Lung (tissue), 12 donors: ENCODE data around the gene HOXB1. TPM values are rescaled to one million over a fixed set of nuclear protein-coding genes. Genes with fewer than 3 reads are reported as not detected.

ENCODE experiments used
- ATAC-seq: fragments of 200-7000 bp; cut with Tn5 transposase; one replicate; pipeline ENCODE4 v1.9.1; 2020; ENCODE audit warnings: moderate number of reproducible peaks; ENCODE audit not compliant: insufficient read depth, low FRiP score
- DNase-seq, 3 donors: peaks; one replicate each; pipeline ENCODE4 v3.0.0-alpha.2; 2013 to 2017
- H3K27ac ChIP-seq, 2 donors: one replicate each; pipeline ENCODE4 v1.5.1; 2013; ENCODE audit warnings: mild to moderate bottlenecking in 2 of 2, moderate library complexity in 2 of 2, control low read depth in 1 of 2, inconsistent platforms in 1 of 2, low read depth in 1 of 2, low read length in 1 of 2
- H3K27me3 ChIP-seq, 3 donors: one replicate each; pipeline ENCODE4 v1.5.1; 2013; ENCODE audit warnings: low read length in 2 of 3; ENCODE audit not compliant: control insufficient read depth in 3 of 3, insufficient read depth in 3 of 3
- H3K36me3 ChIP-seq, 4 donors: one replicate each; pipeline ENCODE4 v1.5.1; 2013; ENCODE audit warnings: low read length in 4 of 4, mild to moderate bottlenecking in 1 of 4, moderate library complexity in 1 of 4; ENCODE audit not compliant: control insufficient read depth in 4 of 4, insufficient read depth in 4 of 4
- H3K4me1 ChIP-seq, 5 donors: one replicate each; pipeline ENCODE4 v1.5.1; 2013; ENCODE audit warnings: low read length in 5 of 5, mild to moderate bottlenecking in 2 of 5, moderate library complexity in 1 of 5; ENCODE audit not compliant: control insufficient read depth in 5 of 5, insufficient read depth in 5 of 5
- H3K4me3 ChIP-seq: one replicate; pipeline ENCODE4 v1.5.1; 2013; ENCODE audit warnings: mild to moderate bottlenecking, control low read depth, moderate library complexity
- H3K9ac ChIP-seq, 2 donors: one replicate each; pipeline ENCODE4 v1.5.1; 2013; ENCODE audit warnings: low read length in 2 of 2, control low read depth in 1 of 2; ENCODE audit not compliant: insufficient read depth in 1 of 2
- H3K9me3 ChIP-seq, 4 donors: one replicate each; pipeline ENCODE4 v1.5.1; 2013; ENCODE audit warnings: low read length in 3 of 4, mild to moderate bottlenecking in 1 of 4, moderate library complexity in 1 of 4; ENCODE audit not compliant: control insufficient read depth in 4 of 4, insufficient read depth in 3 of 4
- CTCF ChIP-seq: IDR thresholded peaks from 2 replicates; pipeline ENCODE4 v1.5.1; 2012; ENCODE audit warnings: mild to moderate bottlenecking; ENCODE audit errors: control extremely low read depth, extremely low read depth
- WGBS, 2 donors: extraction: QIAGEN DNeasy Blood & Tissue Kit; methylation state at CpG; one replicate each; pipeline ENCODE4 v1.1.7; 2013; 5-methylcytosine and 5-hydroxymethylcytosine counted together
- polyA plus RNA-seq, 2 donors: library from polyadenylated mRNA; stranded (reverse); fragments of 200-250 nt; gene quantifications; one replicate each; pipeline ENCODE4 v1.2.1, GENCODE V29; 2013
- total RNA-seq, 2 donors: library from RNA; depleted of rRNA in 1 of 2; stranded (reverse); fragments of >200 nt in 1 of 2; gene quantifications; one replicate each; pipeline ENCODE4 v1.2.1, GENCODE V29; 2014 to 2021
- donor health status: control.
- donor health status: control.
- donor health status: Bipolar disorder and iron deficiency.
- donor health status: healthy.
- donor health status: DM: yes; HTN: yes; CAD: no.

HOXB1 gene
- total and polyA plus RNA-seq, 4 donors: not detected

DNA sequence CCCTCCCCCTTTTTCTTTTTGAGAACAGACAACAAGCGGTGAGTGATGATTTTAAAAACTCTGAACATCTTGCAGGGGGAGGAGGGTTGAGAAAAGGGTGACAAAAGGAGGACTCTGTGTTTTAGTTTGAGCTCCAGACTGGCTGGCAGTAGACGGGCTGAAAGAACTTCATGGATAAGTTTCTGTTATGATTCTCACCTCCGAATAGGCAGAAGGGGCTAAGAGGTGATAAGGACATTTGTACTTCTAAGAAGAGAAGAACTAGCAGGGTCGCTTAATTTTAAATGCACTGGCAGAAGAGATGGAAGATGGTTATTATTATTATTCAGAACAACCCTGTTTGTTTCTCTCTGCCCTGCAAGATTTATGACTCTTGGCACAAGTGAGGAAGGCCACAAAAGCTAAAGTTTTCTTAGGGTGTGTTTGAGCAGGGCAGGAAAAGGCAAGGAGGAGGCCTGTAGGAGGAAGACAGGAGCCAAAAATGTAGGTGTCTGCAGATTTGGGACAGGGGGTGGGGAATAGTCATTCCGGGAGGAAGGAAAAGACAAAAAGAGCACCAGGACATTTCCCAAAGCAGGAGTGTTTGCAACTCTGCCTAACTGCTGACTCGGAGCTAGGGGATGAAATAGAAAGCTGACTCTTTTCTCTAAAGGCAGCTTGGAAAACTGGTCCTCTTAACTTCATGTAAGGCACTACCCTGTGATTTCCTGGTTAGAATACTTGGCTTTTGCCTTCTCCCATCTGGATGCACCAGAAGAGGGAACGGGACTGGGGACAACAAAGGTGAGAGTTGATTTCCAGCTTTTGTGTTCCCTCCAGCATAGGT lies 26.0 kb upstream of the HOXB1 start:
- no peak for TF ChIP-seq CTCF
- peaks cover 0 to 21% (median 4%) of the 10 kb centered on the region in 4 donors for H3K36me3 ChIP-seq
- H3K27me3 ChIP-seq: peaks cover 0 to 56% (median 2%) of the 10 kb centered on the region in 3 donors
- ATAC-seq (no peak), DNase-seq (peak; percentile 67 to 89 (median 88))
- peak overlapping the region in 1 of 2 donors; percentile 95 for H3K9ac ChIP-seq
- no peak overlapping the region for H3K4me3 ChIP-seq
- 44 to 64% methylated on average over 7 of the region's 7 CpGs for WGBS, 2 donors
- peaks cover 0 to 86% (median 4%) of the 10 kb centered on the region in 5 donors for H3K4me1 ChIP-seq
- H3K27ac ChIP-seq: peak overlapping the region in 1 of 2 donors; percentile 5
- H3K9me3 ChIP-seq: peaks cover 0 to 3% (median 0%) of the 10 kb centered on the region in 4 donors

DNA sequence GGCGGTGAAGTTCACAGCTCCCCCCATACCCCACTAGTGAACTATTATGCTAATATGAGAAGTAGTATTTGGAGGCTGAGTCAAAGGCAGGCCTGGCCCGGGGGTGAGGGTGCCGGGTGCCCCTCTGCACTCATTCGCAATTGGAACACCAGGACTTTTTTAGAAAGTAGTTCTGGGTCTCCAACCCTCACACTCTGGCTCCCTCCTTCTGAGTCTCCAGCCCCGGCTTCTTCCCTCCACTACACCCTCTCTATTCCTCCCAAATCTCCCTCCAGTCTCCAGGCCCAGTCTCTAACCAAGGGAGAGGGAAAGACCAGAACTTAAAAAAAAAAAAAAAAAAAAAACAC lies 25.4 kb upstream of the HOXB1 start:
- no peak overlapping the region for H3K27ac ChIP-seq
- peaks cover 0 to 17% (median 2%) of the 10 kb centered on the region in 4 donors for H3K36me3 ChIP-seq
- H3K4me1 ChIP-seq: peaks cover 0 to 85% (median 3%) of the 10 kb centered on the region in 5 donors
- no peak for DNase-seq
- H3K27me3 ChIP-seq: peaks cover 0 to 54% (median 2%) of the 10 kb centered on the region in 3 donors
- peak overlapping the region in 1 of 2 donors; percentile 95 for H3K9ac ChIP-seq
- WGBS, 2 donors: 55 to 64% methylated on average over 5 of the region's 5 CpGs
- no peak for ATAC-seq
- no peak for TF ChIP-seq CTCF
- H3K9me3 ChIP-seq: peaks cover 0 to 3% (median 0%) of the 10 kb centered on the region in 4 donors
- H3K4me3 ChIP-seq: no peak overlapping the region

DNA sequence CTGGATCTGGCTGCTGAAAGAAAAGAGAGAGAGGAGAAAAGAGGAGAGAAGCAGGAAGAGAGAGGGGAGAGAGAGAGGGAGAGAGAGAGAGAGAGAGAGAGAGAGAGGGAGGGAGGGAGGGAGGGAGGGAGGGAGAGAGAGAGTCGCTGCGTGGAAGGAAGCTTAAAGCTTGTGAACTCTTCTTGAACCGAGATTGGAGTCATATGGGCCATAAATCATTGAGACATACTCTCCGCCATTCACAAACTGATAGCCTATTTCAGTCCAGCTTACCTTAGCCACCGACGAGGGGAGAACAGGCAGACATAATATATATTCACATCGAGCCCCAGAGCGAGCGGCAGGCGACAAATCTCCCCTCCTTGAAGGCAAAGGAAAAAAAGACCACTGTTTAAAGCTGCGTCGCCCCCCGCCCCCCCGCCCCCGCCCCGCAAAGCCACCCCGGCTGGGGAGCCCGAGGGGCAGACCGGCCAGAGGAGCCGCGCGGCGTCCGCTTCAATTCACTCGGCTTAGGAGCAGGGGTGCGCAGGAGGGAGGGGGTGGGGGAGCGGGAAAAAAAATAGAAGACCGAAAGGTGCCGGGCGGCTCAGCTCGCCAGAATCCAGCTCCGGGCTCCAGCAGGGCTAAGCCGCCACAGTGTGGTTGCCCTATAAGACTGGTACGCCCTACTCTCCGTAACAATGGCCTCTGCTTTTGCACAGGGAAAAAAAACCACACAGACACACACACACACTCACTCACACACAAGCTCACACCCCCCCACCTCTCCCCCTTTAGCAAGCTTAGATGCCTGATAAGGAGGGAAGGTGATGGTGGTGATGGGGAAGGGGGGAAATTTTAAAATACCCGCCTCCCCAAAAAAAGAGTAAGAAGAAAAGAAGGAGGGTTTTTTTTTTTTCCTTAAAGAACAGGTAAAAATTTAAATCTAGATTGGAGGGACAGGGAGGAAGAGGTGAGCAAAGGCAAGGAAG lies 24.7 kb upstream of the HOXB1 start:
- WGBS, 2 donors: 8% methylated on average over 35 to 36 of the region's 36 CpGs

More for the DNA sequence above, 24.7 kb upstream of the HOXB1 start:
- peak overlapping the region in 1 of 2 donors; percentile 32 for H3K27ac ChIP-seq
- ATAC-seq (no peak), DNase-seq (peak; percentile 73 to 97 (median 94))
- TF ChIP-seq CTCF: no peak
- peaks cover 0 to 18% (median 2%) of the 10 kb centered on the region in 4 donors for H3K36me3 ChIP-seq
- peaks cover 0 to 3% (median 0%) of the 10 kb centered on the region in 4 donors for H3K9me3 ChIP-seq
- H3K4me1 ChIP-seq: peaks cover 0 to 82% (median 3%) of the 10 kb centered on the region in 5 donors
- no peak overlapping the region for H3K4me3 ChIP-seq
- H3K9ac ChIP-seq: peak overlapping the region in 1 of 2 donors; percentile 96
- peaks cover 0 to 53% (median 2%) of the 10 kb centered on the region in 3 donors for H3K27me3 ChIP-seq
